ENCODE measurements around the gene FDXR. TPM values are rescaled to one million over a fixed set of nuclear protein-coding genes. Genes with fewer than 3 reads are reported as not detected.

FDXR gene
- polyA plus RNA-seq, 2 of the 4 experiments (the other 2 are of a cell fraction) = 32.5 to 43.3 TPM

DNA sequence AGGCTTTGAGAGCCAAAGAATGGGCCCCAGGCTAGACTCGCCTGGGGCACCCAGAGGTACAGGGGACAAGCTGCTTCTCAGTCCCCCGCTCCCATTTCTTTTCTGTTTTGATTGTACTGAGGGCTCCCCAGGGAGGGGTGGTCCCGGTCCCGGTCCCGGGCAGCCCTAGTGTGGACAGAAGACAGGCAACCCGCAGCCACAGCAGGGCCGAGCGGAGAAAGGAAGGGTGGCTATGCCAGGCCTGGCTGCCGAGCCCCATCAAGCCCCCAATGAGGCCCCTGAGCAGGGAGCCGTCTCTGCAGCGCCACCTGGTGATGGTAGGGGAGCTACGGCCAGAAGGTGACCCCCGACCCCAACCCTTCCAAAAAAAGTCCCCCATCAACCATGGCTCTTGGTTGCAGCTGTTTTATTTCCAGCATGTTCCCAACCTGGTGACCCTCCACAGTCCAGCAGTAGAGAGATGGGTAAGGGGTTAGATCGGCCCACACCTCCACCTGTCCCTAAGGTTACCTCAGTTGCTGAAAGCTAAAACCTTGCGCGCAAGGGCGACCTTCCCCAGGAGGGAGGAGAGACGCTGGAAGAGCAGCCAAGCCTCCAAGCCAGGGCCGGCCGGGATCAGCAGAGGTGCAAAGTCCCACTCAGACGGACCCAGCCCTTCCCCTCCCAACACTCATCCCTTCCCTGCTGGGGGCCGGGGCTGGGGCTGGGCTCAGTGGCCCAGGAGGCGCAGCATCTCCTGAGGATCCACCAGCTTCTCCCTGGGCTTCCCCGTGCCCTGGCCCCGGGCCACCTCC, 10.5 kb downstream of the FDXR start:
- TF ChIP-seq JUN (IDR thresholded peaks at IDR 0.05) (0 out of 5 replicates have a peak, but pooled peaks of 1 of the 2 experiments have one; percentile 14), SMC3 (IDR thresholded peaks at IDR 0.05) (peak; percentile 66), RCOR1 (IDR thresholded peaks at IDR 0.05; ENCODE audit: low read depth, low read length) (no peak), RAD21 (conservative IDR thresholded peaks at IDR 0.05 in 1 of 2, IDR thresholded peaks at IDR 0.05 in 1 of 2) (peak; percentile 45 to 46; a peak in 4 of 5 replicates)
- TF ChIP-seq, protein P1, sequence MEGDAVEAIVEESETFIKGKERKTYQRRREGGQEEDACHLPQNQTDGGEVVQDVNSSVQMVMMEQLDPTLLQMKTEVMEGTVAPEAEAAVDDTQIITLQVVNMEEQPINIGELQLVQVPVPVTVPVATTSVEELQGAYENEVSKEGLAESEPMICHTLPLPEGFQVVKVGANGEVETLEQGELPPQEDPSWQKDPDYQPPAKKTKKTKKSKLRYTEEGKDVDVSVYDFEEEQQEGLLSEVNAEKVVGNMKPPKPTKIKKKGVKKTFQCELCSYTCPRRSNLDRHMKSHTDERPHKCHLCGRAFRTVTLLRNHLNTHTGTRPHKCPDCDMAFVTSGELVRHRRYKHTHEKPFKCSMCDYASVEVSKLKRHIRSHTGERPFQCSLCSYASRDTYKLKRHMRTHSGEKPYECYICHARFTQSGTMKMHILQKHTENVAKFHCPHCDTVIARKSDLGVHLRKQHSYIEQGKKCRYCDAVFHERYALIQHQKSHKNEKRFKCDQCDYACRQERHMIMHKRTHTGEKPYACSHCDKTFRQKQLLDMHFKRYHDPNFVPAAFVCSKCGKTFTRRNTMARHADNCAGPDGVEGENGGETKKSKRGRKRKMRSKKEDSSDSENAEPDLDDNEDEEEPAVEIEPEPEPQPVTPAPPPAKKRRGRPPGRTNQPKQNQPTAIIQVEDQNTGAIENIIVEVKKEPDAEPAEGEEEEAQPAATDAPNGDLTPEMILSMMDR (IDR thresholded peaks at IDR 0.05) = peak; percentile 70
- FAIRE-seq (no peak), ATAC-seq (peak; percentile 14 to 73; a peak in 3 of 6 replicates), DNase-seq (ENCODE audit: low read depth in 1 of 2, low spot score in 1 of 2) (peak; percentile 68 to 79)
- WGBS (ENCODE audit: missing lambda C conversion rate) = 47% methylated on average over 25 of the region's 25 CpGs
- POLR2A ChIA-PET = interaction anchor here (0.8 to 4.9 kb wide), 6 partner anchors 8 to 124 kb away, joined by 3 to 43 read pairs (median 6); partner anchors contain the start of genes FDXR and NAT9
- Histone ChIP-seq H3K4me2 (peak overlapping the region; percentile 90), H3K4me3 (no peak overlapping the region; the same call in 2 of the 3 replicates), H3K9me3 (peaks cover 5% of the 10 kb centered on the region; the same call in 2 of the 3 replicates), H3K4me1 (peaks cover 40% of the 10 kb centered on the region), H3K27ac (no peak overlapping the region)
- CTCF ChIA-PET = interaction anchor here (0.6 to 42.4 kb wide), 29 partner anchors 8 to 427 kb away, joined by 3 to 1302 read pairs (median 4); partner anchors contain the start of genes FDXR, GRIN2C, NAT9 and OTOP2

GRCh38 chr17:74861662-74862107, 11.1 kb downstream of the FDXR start:
- ATAC-seq = no peak
- peak overlapping the region; percentile 39; the same call in 1 of the 3 replicates for H3K4me3 ChIP-seq
- peak overlapping the region; percentile 90 for H3K4me2 ChIP-seq
- H3K27ac ChIP-seq = no peak overlapping the region
- POLR2A ChIA-PET = interaction anchor here (1.0 to 4.9 kb wide), 6 partner anchors 9 to 86 kb away, joined by 3 to 43 read pairs (median 7); partner anchors contain the start of genes FDXR and NAT9
- TF ChIP-seq JUN (IDR thresholded peaks at IDR 0.05) = peak in 1 of 2 experiments; percentile 7; a peak in 1 of 5 replicates
- TF ChIP-seq HOXB5 (CRISPR knock-in tag; IDR thresholded peaks at IDR 0.05) = no peak
- no peak for TF ChIP-seq MAZ (IDR thresholded peaks at IDR 0.05; ENCODE audit: borderline replicate concordance, low read depth, low read length)
- CTCF ChIA-PET = interaction anchor here (0.7 to 42.4 kb wide), 20 partner anchors 8 to 205 kb away, joined by 3 to 1302 read pairs (median 11); partner anchors contain the start of genes FDXR, GRIN2C, NAT9 and OTOP2
- peaks cover 40% of the 10 kb centered on the region for H3K4me1 ChIP-seq
- no peak for FAIRE-seq
- 68% methylated on average over 5 of the region's 36 CpGs for WGBS (ENCODE audit: missing lambda C conversion rate)
- no peak for DNase-seq (ENCODE audit: low read depth in 1 of 2, low spot score in 1 of 2)
- H3K9me3 ChIP-seq = peaks cover 5% of the 10 kb centered on the region; the same call in 2 of the 3 replicates

DNA sequence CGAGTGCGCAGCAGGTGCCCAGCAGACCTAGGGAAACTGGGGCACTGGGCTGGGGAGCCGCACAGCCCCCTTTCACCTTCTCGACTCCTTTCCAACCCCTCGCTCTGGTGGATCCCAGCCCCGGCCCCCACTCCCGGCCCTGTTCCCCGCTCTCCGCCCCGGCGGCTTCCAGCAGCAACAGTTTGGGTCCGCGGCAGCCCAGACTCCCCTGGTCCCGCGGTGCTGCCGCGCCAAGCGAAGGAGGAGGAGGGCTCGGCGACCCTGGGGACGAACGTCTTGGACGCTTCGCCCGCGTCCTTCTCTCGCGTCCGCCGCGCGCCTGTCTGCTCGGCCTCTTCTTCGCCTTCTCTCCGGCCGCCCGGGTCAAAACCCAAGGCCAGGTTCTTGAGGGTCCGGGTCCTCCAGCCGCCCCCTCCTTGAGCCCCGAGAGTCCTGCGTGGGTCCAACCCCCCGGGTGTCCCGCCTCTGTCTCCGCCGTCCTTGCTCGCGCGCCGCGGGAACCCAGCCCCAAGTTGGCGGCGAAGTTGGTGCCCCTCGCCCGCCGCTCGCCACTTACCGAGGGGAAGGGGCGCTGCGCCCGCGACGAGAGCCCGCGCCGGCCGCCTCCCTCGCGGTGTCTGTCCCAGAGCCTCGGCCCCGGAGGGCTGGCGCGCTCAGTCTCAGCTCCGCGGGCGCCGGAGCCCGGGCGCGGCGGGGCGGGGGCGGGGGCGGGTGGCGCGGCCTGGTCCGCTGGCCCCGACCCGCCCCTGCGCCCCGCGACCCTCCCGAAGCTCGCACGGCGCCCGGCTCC, 11.7 kb downstream of the FDXR start:
- ChIA-PET POLR2A (interaction anchor here (1.7 to 4.9 kb wide), 3 partner anchors 12 to 85 kb away, joined by 6 to 43 read pairs (median 9); partner anchors contain the start of genes FDXR and NAT9), CTCF (interaction anchor here (0.6 to 42.4 kb wide), 17 partner anchors 9 to 204 kb away, joined by 3 to 1302 read pairs (median 11); partner anchors contain the start of genes FDXR, GRIN2C and NAT9)
- no peak for DNase-seq (ENCODE audit: low read depth in 1 of 2, low spot score in 1 of 2)
- peaks cover 5% of the 10 kb centered on the region; the same call in 2 of the 3 replicates for H3K9me3 ChIP-seq
- TF ChIP-seq KDM5A (IDR thresholded peaks at IDR 0.05) (no peak), CHD2 (IDR thresholded peaks at IDR 0.05; ENCODE audit: low read length, partially characterized antibody) (no peak), NFE2L2 (conservative IDR thresholded peaks at IDR 0.05; ENCODE audit: low read length) (no peak), ATOH8 (CRISPR knock-in tag; IDR thresholded peaks at IDR 0.05; ENCODE audit: low read depth) (no peak), ZSCAN20 (CRISPR knock-in tag; IDR thresholded peaks at IDR 0.05) (no peak), NPAS2 (CRISPR knock-in tag; IDR thresholded peaks at IDR 0.05; ENCODE audit: borderline replicate concordance) (no peak), RNF2 (IDR thresholded peaks at IDR 0.05; ENCODE audit: borderline replicate concordance, low read depth) (no peak), FOSB (CRISPR knock-in tag; IDR thresholded peaks at IDR 0.05) (no peak), HOXB5 (CRISPR knock-in tag; IDR thresholded peaks at IDR 0.05) (no peak), ZNF302 (CRISPR knock-in tag; IDR thresholded peaks at IDR 0.05) (no peak)
- TF ChIP-seq, protein P1 (IDR thresholded peaks at IDR 0.05) = no peak
- H3K4me2 ChIP-seq = peak overlapping the region; percentile 90
- WGBS (ENCODE audit: missing lambda C conversion rate) = 22% methylated on average over 48 of the region's 96 CpGs
- H3K4me3 ChIP-seq = peak overlapping the region; percentile 39; the same call in 2 of the 3 replicates
- peak; percentile 0 to 11; a peak in 3 of 6 replicates for ATAC-seq
- FAIRE-seq = no peak
- H3K27ac ChIP-seq = no peak overlapping the region
- H3K4me1 ChIP-seq = peaks cover 40% of the 10 kb centered on the region
